Measurements from ENCODE around the gene OOEP. TPM values are rescaled to one million over a fixed set of nuclear protein-coding genes. Genes with fewer than 3 reads are reported as not detected.

OOEP gene
- polyA plus RNA-seq (2013) = not detected

DNA sequence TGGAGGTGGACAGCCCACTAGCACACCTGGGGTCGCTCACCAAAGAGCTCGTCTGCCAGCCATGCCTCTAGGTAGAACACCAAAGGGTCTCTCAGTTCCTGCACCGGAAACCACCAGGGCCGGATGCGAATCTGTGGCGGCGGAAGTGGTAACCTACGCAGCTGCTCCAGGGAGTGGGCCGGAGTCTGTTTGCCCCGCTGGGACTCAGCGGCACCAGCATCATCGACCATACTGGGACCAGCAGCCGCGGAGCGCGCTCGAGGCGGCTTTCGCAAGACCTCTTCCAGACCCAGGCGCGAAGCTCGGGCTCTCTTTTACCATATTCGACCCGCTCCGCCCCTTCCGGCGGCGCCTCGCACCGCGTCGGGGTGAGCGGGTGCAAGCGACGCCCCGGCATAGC is at the start of gene OOEP:
OOEP (minus strand) TSS at position 335 of the 400 bp plus-strand sequence; CDS start at position 230, 105 bp downstream.
- Histone ChIP-seq H3K9me3 (ENCODE audit: control extremely low read depth in 1 of 5, control insufficient read depth in 4 of 5, insufficient read depth in 2 of 5, low read depth in 1 of 5, low read length in 4 of 5) (peaks cover 0 to 17% (median 9%) of the 10 kb centered on the region in 5 experiments), H3K4me1 (ENCODE audit: control extremely low read depth in 1 of 4, control insufficient read depth in 4 of 4, insufficient read depth in 4 of 4, low read length in 3 of 4) (no peaks in the 10 kb centered on the region), H3K27ac (ENCODE audit: insufficient read depth in 1 of 2, low read depth in 1 of 2, low read length in 2 of 2, poor library complexity in 1 of 2, severe bottlenecking in 2 of 2) (no peak within 1 kb of the TSS), H3K27me3 (replicated peaks in 2 of 5; ENCODE audit: control insufficient read depth in 4 of 5, insufficient read depth in 5 of 5, low read length in 4 of 5) (no peaks in the 10 kb centered on the region), H3K36me3 (ENCODE audit: control insufficient read depth in 4 of 4, insufficient read depth in 4 of 4, low read length in 3 of 4) (no peaks in the 10 kb centered on the region), H3K4me3 (ENCODE audit: control insufficient read depth in 1 of 7, extremely low read depth in 1 of 7, insufficient read depth in 4 of 7, low read depth in 2 of 7, low read length in 6 of 7) (no peak within 1 kb of the TSS)
- no peak for DNase-seq
- CTCF ChIA-PET = no interaction called here
- POLR2A ChIA-PET = no interaction called here
- 98% methylated on average over 36 of the region's 36 CpGs for WGBS (ENCODE audit: insufficient coverage)

GRCh38 chr6:73418081-73418741 is 48.5 kb upstream of the OOEP start:
- Histone ChIP-seq H3K27ac (ENCODE audit: insufficient read depth in 1 of 2, low read depth in 1 of 2, low read length in 2 of 2, poor library complexity in 1 of 2, severe bottlenecking in 2 of 2) (no peak overlapping the region), H3K4me1 (ENCODE audit: control extremely low read depth in 1 of 4, control insufficient read depth in 4 of 4, insufficient read depth in 4 of 4, low read length in 3 of 4) (peaks cover 0 to 17% (median 3%) of the 10 kb centered on the region in 4 experiments), H3K9me3 (ENCODE audit: control extremely low read depth in 1 of 5, control insufficient read depth in 4 of 5, insufficient read depth in 2 of 5, low read depth in 1 of 5, low read length in 4 of 5) (no peaks in the 10 kb centered on the region), H3K4me3 (ENCODE audit: control insufficient read depth in 1 of 7, extremely low read depth in 1 of 7, insufficient read depth in 4 of 7, low read depth in 2 of 7, low read length in 6 of 7) (no peak overlapping the region), H3K27me3 (replicated peaks in 2 of 5; ENCODE audit: control insufficient read depth in 4 of 5, insufficient read depth in 5 of 5, low read length in 4 of 5) (no peaks in the 10 kb centered on the region), H3K36me3 (ENCODE audit: control insufficient read depth in 4 of 4, insufficient read depth in 4 of 4, low read length in 3 of 4) (peaks cover 0 to 25% (median 13%) of the 10 kb centered on the region in 4 experiments)
- DNase-seq = no peak
- CTCF ChIA-PET = no interaction called here
- POLR2A ChIA-PET = no interaction called here
- 90% methylated on average over 7 of the region's 11 CpGs for WGBS (ENCODE audit: insufficient coverage)

DNA sequence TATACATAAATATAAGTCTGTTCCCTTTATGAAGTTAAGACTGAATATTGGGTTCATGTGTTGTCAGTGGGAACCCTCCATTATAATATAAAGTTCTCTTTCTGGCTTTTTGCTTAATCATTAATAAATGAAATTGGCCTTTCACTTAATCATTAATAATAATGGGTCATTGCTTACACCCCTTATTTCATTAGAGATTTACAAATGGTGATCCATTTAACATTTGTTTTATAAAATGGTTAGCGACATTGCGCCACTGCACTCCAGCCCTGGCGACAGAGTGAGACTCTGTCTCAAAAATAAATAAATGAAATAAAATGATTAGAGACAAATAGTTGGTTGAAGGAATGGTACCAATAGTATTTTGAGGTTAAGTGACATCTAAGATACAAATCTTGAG is 43.4 kb upstream of the OOEP start:
- H3K4me1 ChIP-seq (ENCODE audit: control extremely low read depth in 1 of 4, control insufficient read depth in 4 of 4, insufficient read depth in 4 of 4, low read length in 3 of 4) = no peaks in the 10 kb centered on the region
- no peak for DNase-seq
- ChIA-PET POLR2A (no interaction called here), CTCF (no interaction called here)
- WGBS (ENCODE audit: insufficient coverage) = no CpG with 5 or more reads among the region's 3 CpGs
- no peak overlapping the region for H3K4me3 ChIP-seq (ENCODE audit: control insufficient read depth in 1 of 7, extremely low read depth in 1 of 7, insufficient read depth in 4 of 7, low read depth in 2 of 7, low read length in 6 of 7)
- H3K36me3 ChIP-seq (ENCODE audit: control insufficient read depth in 4 of 4, insufficient read depth in 4 of 4, low read length in 3 of 4) = peaks cover 0 to 6% (median 0%) of the 10 kb centered on the region in 4 experiments
- no peaks in the 10 kb centered on the region for H3K9me3 ChIP-seq (ENCODE audit: control extremely low read depth in 1 of 5, control insufficient read depth in 4 of 5, insufficient read depth in 2 of 5, low read depth in 1 of 5, low read length in 4 of 5)
- H3K27me3 ChIP-seq (replicated peaks in 2 of 5; ENCODE audit: control insufficient read depth in 4 of 5, insufficient read depth in 5 of 5, low read length in 4 of 5) = no peaks in the 10 kb centered on the region
- no peak overlapping the region for H3K27ac ChIP-seq (ENCODE audit: insufficient read depth in 1 of 2, low read depth in 1 of 2, low read length in 2 of 2, poor library complexity in 1 of 2, severe bottlenecking in 2 of 2)

- no peak for DNase-seq
- ChIA-PET POLR2A (no interaction called here), CTCF (no interaction called here)
- Histone ChIP-seq H3K9me3 (ENCODE audit: control extremely low read depth in 1 of 5, control insufficient read depth in 4 of 5, insufficient read depth in 2 of 5, low read depth in 1 of 5, low read length in 4 of 5) (no peaks in the 10 kb centered on the region), H3K27me3 (replicated peaks in 2 of 5; ENCODE audit: control insufficient read depth in 4 of 5, insufficient read depth in 5 of 5, low read length in 4 of 5) (no peaks in the 10 kb centered on the region), H3K27ac (ENCODE audit: insufficient read depth in 1 of 2, low read depth in 1 of 2, low read length in 2 of 2, poor library complexity in 1 of 2, severe bottlenecking in 2 of 2) (no peak overlapping the region), H3K4me3 (ENCODE audit: control insufficient read depth in 1 of 7, extremely low read depth in 1 of 7, insufficient read depth in 4 of 7, low read depth in 2 of 7, low read length in 6 of 7) (no peak overlapping the region), H3K36me3 (ENCODE audit: control insufficient read depth in 4 of 4, insufficient read depth in 4 of 4, low read length in 3 of 4) (peaks cover 0 to 2% (median 0%) of the 10 kb centered on the region in 4 experiments), H3K4me1 (ENCODE audit: control extremely low read depth in 1 of 4, control insufficient read depth in 4 of 4, insufficient read depth in 4 of 4, low read length in 3 of 4) (no peaks in the 10 kb centered on the region)
- WGBS (ENCODE audit: insufficient coverage) = no CpG with 5 or more reads among the region's 1 CpG
These were observed 39.7 kb upstream of the OOEP start for GRCh38 chr6:73409395-73409794.

DNA sequence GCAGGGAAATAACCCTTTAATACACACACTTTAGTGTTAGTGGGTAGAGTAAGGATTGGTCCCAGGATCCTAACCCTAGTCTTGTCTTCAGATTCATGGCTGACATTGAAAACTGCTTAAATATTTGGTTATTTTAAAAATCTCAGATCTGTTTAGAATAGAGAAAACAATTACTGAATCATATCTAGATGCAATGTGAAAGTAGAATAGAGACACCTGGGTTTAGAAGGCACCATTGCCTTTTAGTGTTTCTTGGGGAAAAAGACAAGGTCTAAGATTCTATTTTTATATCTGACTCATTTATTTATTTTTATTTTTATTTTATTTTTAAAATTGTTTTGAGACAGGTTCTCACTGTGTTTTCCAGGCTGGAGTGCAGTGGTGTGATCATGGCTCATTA is 31.0 kb upstream of the OOEP start:
- no peak for DNase-seq
- Histone ChIP-seq H3K27ac (ENCODE audit: insufficient read depth in 1 of 2, low read depth in 1 of 2, low read length in 2 of 2, poor library complexity in 1 of 2, severe bottlenecking in 2 of 2) (no peak overlapping the region), H3K4me3 (ENCODE audit: control insufficient read depth in 1 of 7, extremely low read depth in 1 of 7, insufficient read depth in 4 of 7, low read depth in 2 of 7, low read length in 6 of 7) (no peak overlapping the region), H3K4me1 (ENCODE audit: control extremely low read depth in 1 of 4, control insufficient read depth in 4 of 4, insufficient read depth in 4 of 4, low read length in 3 of 4) (no peaks in the 10 kb centered on the region), H3K9me3 (ENCODE audit: control extremely low read depth in 1 of 5, control insufficient read depth in 4 of 5, insufficient read depth in 2 of 5, low read depth in 1 of 5, low read length in 4 of 5) (no peaks in the 10 kb centered on the region), H3K36me3 (ENCODE audit: control insufficient read depth in 4 of 4, insufficient read depth in 4 of 4, low read length in 3 of 4) (no peaks in the 10 kb centered on the region), H3K27me3 (replicated peaks in 2 of 5; ENCODE audit: control insufficient read depth in 4 of 5, insufficient read depth in 5 of 5, low read length in 4 of 5) (no peaks in the 10 kb centered on the region)
- POLR2A ChIA-PET = no interaction called here
- CTCF ChIA-PET = interaction anchor here (1.1 kb wide), 1 partner anchor 11 kb away, joined by 3 read pairs; no protein-coding TSS in a partner anchor

DNA sequence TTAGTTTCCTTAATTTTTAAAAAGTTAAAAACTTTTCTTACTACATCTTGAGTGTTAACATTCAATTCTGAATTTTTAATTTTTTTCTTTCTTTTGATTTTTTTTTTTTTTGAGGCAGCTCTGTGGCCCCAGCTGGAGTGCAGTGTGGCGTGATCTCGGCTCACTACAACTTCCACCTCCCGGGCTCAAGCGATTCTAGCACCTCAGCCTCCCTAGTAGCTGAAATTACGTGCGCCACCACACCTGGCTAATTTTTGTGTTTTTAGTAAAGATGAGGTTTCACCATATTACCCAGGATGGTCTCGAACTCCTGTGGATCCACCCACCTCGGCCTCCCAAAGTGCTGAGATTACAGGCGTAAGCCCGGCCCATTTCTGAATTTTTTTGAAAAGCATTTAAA is 26.2 kb upstream of the OOEP start:
- WGBS (ENCODE audit: insufficient coverage) = 100% methylated on average over 3 of the region's 10 CpGs
- POLR2A ChIA-PET = no interaction called here

DNA sequence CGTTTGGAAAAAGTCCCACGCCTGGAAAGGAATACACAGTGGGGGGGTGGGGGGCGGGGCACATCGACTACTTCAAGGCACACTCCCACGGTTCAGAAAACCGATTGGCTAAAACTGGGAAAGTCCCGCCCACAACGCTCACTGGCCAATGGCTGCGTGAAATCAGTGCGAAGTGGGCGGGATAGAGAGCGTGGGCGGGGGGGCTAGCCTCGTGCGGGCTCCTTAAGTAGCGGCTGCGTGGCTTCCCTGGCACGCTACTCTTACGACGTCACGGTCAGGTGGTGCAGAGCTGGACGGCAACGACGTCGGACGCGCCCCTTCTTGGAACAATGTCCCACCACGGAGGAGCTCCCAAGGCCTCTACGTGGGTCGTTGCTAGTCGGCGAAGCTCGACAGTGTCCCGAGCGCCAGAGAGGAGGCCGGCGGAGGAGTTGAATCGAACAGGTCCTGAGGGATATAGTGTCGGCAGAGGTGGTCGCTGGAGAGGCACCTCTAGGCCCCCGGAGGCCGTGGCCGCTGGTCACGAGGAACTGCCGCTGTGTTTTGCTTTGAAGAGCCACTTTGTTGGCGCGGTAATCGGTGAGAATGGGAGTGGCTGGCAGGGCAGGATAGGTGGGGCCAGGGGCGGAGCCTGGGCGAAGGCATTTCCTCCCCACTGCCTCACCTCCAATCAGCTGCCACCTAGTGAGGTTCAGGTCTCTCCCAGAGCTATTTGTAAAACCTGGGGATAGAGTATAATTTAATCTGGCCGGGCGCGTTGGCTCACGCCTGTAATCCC is 25.1 kb upstream of the OOEP start, which contains the start of gene DDX43:
DDX43 (plus strand) TSS at position 252 of the 778 bp plus-strand sequence; CDS start at position 330, 78 bp downstream.
- H3K36me3 ChIP-seq (ENCODE audit: control insufficient read depth in 4 of 4, insufficient read depth in 4 of 4, low read length in 3 of 4) = no peaks in the 10 kb centered on the region
- DNase-seq = peak; percentile 18 to 68 (median 51)
- CTCF ChIA-PET = interaction anchor here (1.4 kb wide), 1 partner anchor 69 kb away, joined by 3 read pairs; no protein-coding TSS in a partner anchor
- H3K4me3 ChIP-seq (ENCODE audit: control insufficient read depth in 1 of 7, extremely low read depth in 1 of 7, insufficient read depth in 4 of 7, low read depth in 2 of 7, low read length in 6 of 7) = peak within 1 kb of the TSS in 2 of 7 experiments; percentile 26 to 28
- 90% methylated on average over 45 of the region's 54 CpGs for WGBS (ENCODE audit: insufficient coverage)
- no peaks in the 10 kb centered on the region for H3K9me3 ChIP-seq (ENCODE audit: control extremely low read depth in 1 of 5, control insufficient read depth in 4 of 5, insufficient read depth in 2 of 5, low read depth in 1 of 5, low read length in 4 of 5)
- H3K4me1 ChIP-seq (ENCODE audit: control extremely low read depth in 1 of 4, control insufficient read depth in 4 of 4, insufficient read depth in 4 of 4, low read length in 3 of 4) = peaks cover 0 to 4% (median 0%) of the 10 kb centered on the region in 4 experiments
- H3K27me3 ChIP-seq (replicated peaks in 2 of 5; ENCODE audit: control insufficient read depth in 4 of 5, insufficient read depth in 5 of 5, low read length in 4 of 5) = no peaks in the 10 kb centered on the region
- POLR2A ChIA-PET = no interaction called here
- no peak within 1 kb of the TSS for H3K27ac ChIP-seq (ENCODE audit: insufficient read depth in 1 of 2, low read depth in 1 of 2, low read length in 2 of 2, poor library complexity in 1 of 2, severe bottlenecking in 2 of 2)

More for the DNA sequence above, 26.2 kb upstream of the OOEP start:
- Histone ChIP-seq H3K27me3 (replicated peaks in 2 of 5; ENCODE audit: control insufficient read depth in 4 of 5, insufficient read depth in 5 of 5, low read length in 4 of 5) (no peaks in the 10 kb centered on the region), H3K4me1 (ENCODE audit: control extremely low read depth in 1 of 4, control insufficient read depth in 4 of 4, insufficient read depth in 4 of 4, low read length in 3 of 4) (no peaks in the 10 kb centered on the region), H3K36me3 (ENCODE audit: control insufficient read depth in 4 of 4, insufficient read depth in 4 of 4, low read length in 3 of 4) (no peaks in the 10 kb centered on the region), H3K27ac (ENCODE audit: insufficient read depth in 1 of 2, low read depth in 1 of 2, low read length in 2 of 2, poor library complexity in 1 of 2, severe bottlenecking in 2 of 2) (no peak overlapping the region), H3K9me3 (ENCODE audit: control extremely low read depth in 1 of 5, control insufficient read depth in 4 of 5, insufficient read depth in 2 of 5, low read depth in 1 of 5, low read length in 4 of 5) (no peaks in the 10 kb centered on the region), H3K4me3 (ENCODE audit: control insufficient read depth in 1 of 7, extremely low read depth in 1 of 7, insufficient read depth in 4 of 7, low read depth in 2 of 7, low read length in 6 of 7) (no peak overlapping the region)
- CTCF ChIA-PET = interaction anchor here (1.4 kb wide), 1 partner anchor 70 kb away, joined by 3 read pairs; no protein-coding TSS in a partner anchor
- DNase-seq = no peak

All from common myeloid progenitor, CD34-positive (primary cell).